ENCODE data around the gene SLC7A7.

SLC7A7 gene

DNA sequence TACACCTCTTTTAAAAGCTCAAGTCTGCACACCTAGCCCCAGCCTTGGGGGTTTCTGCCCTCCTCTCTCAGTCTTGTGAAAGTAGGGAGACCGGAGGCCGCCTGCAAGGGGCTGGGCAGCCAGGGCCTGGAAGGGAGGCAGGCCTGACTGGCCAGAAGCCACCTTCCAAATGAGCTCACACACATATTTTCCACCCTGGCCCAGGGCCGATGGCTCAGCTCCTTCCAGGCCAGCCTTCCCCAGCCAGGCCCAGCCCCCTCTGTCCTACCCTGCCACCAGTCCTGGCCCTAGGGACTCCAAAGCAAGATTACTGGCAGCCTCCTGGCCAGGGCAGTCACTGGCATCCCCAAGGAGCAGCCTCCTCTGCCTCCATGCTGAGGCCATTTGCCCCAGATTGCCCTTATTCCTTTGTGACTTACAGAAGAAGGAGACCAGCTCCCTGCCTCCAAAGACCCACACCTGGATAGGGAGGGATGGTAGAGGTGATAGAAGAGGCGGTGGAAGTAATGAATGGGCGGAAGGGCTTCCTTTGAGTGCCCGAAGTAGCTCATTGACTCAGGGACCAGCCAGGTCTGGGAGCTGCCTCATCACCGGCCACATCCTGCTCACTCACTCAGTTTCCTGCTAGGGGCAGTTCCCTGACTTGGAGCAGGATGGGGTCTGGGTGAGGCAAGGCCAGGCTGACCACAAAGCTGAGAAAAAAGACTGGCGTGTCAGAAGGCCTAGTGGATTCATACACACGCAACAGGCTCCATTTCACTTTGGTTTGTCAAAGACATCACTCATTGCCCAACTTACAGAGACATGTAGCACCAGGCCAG, 35.9 kb upstream of the SLC7A7 start:
- peaks cover 25% of the 10 kb centered on the region for H3K4me1 ChIP-seq (ENCODE audit: control insufficient read depth, insufficient read depth, low read length)
- no peak overlapping the region for H3K4me3 ChIP-seq (ENCODE audit: low read depth, low read length)
- H3K9me3 ChIP-seq (ENCODE audit: control insufficient read depth, insufficient read depth, low read length): no peaks in the 10 kb centered on the region
- H3K36me3 ChIP-seq (ENCODE audit: control insufficient read depth, insufficient read depth, low read length): peaks cover 8% of the 10 kb centered on the region
- H3K9ac ChIP-seq (ENCODE audit: low read depth, low read length): no peak overlapping the region
- no peak overlapping the region for H3K27ac ChIP-seq (ENCODE audit: low read depth, low read length)
- no peaks in the 10 kb centered on the region for H3K27me3 ChIP-seq (ENCODE audit: control insufficient read depth, insufficient read depth, low read length)

DNA sequence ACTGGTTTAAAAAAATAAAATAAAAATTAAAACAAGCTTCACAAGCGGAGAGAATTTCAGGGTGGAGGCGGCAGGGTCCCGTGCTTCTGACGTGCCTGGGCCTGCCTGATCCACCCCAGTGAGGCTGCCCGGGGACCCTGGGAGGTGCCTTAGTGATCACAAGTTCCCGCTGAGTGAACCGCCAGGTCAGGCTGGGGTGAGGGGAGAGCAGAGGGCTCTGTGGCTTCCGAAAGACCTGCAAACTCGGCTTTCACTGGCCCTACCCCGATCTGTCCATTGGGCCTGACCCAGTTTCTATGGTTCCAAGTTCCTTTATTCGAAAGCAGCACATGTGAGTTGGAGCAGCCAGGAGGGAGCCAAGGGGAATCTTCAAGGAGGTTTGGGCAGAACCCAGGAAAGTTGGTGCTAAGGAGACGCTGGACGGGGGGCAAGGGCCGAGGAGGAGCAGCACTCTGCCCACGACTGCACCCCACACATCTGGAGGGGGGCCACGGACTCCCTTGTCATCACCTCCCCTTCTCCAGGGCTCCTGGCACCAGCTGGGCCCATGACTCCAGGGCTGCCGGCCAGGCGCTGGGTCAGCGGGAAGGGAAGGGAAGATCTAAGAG, 34.1 kb upstream of the SLC7A7 start:
- Histone ChIP-seq H3K27ac (ENCODE audit: low read depth, low read length) (no peak overlapping the region), H3K4me1 (ENCODE audit: control insufficient read depth, insufficient read depth, low read length) (peaks cover 25% of the 10 kb centered on the region), H3K36me3 (ENCODE audit: control insufficient read depth, insufficient read depth, low read length) (peaks cover 26% of the 10 kb centered on the region), H3K9me3 (ENCODE audit: control insufficient read depth, insufficient read depth, low read length) (no peaks in the 10 kb centered on the region), H3K27me3 (ENCODE audit: control insufficient read depth, insufficient read depth, low read length) (no peaks in the 10 kb centered on the region), H3K9ac (ENCODE audit: low read depth, low read length) (peak overlapping the region; percentile 31; the same call in 1 of the 2 replicates), H3K4me3 (ENCODE audit: low read depth, low read length) (no peak overlapping the region)

DNA sequence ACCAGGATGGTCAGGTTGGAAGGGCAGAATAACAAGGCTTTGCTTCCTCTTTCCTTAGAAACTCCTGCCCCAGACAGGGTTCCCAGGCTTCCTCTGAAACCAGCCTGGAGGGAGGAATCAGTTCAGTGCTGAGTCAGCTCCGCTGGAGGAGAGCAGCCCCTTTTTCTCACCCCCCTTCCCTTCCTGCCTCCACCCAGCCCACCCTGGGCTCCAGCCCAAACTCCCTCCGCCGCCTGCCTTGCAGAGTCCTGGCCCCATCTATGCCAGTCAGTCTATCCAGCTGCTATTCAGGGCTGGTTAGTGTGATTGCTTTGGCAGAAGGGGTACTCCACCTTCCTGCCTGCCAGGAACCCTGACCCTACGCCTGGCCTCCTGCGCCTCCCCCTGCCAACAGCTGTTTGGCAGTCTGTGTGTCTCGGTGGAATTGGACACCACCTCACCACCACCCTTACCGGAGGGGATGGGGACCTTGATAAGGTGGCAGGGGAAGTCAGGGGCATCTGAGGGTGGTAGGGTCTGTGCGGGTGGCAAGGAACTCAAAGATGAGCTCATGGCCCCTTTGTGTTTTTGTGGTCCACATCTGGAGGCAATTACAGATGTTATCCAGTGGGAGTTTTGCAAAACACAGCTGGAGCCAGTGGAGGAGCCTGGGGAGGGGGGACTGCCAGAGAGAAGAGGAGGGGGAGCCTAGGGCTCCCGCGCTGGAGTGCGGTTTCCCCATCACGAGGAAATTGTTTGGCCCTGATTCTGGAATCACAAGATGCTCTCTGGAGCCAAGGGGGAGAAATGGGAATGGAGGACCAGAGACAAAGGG, 33.3 kb upstream of the SLC7A7 start:
- Histone ChIP-seq H3K27ac (ENCODE audit: low read depth, low read length) (peak overlapping the region; percentile 64), H3K36me3 (ENCODE audit: control insufficient read depth, insufficient read depth, low read length) (peaks cover 32% of the 10 kb centered on the region), H3K4me1 (ENCODE audit: control insufficient read depth, insufficient read depth, low read length) (peaks cover 25% of the 10 kb centered on the region), H3K4me3 (ENCODE audit: low read depth, low read length) (no peak overlapping the region), H3K27me3 (ENCODE audit: control insufficient read depth, insufficient read depth, low read length) (no peaks in the 10 kb centered on the region), H3K9me3 (ENCODE audit: control insufficient read depth, insufficient read depth, low read length) (no peaks in the 10 kb centered on the region), H3K9ac (ENCODE audit: low read depth, low read length) (no peak overlapping the region)

DNA sequence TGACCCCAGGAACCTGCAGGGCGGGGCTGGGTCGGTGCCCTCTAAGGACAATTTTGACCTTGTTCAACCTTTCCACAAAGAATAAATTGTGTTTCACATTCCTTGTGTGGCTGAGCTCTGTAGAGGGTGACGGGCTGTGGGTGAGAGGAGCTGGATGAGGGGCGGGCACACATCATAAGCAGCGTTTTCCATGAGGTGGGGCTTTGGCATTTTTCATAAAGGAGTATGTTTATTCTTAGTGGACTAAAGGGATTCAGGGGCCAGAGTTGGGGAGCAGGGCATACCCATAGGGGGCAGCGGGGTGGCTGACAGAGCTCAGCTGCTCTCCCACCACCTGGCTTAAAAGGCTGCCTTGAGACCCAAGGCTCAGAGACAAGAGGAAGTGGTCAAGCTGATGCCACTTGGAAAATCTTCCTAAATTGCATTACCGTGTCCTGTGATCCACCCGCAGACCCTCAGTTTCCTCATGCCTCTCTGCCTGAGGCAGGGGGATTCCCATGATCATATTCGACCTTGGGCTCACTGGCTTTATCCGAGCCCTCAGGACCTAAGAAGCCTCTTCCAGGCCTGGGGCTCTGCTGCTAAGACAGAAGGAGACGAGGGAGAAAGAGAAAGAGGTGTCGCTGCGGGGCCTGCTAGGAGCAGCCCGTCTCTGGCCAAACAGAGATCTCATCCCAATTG, 32.6 kb upstream of the SLC7A7 start:
- H3K4me1 ChIP-seq (ENCODE audit: control insufficient read depth, insufficient read depth, low read length): peaks cover 23% of the 10 kb centered on the region

DNA sequence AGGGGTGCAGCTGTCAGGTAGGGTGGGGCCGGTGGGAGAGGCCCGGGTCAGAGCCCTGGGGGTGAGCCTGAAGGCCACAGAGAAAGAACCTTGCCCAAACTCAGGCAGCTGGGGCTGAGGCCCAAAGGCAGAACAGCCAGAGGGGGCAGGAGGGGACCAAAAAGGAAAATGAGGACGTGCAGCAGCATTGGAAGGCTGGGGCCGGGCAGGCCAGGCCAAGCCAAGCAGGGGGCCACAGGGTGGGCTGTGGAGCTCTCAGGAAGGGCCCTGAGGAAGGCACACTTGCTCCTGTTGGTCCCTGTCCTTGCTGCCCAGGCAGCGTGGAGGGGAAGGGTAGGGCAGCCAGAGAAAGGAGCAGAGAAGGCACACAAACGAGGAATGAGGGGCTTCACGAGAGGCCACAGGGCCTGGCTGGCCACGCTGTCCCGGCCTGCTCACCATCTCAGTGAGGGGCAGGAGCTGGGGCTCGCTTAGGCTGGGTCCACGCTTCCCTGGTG, 31.6 kb upstream of the SLC7A7 start:
- H3K4me1 ChIP-seq (ENCODE audit: control insufficient read depth, insufficient read depth, low read length): peaks cover 19% of the 10 kb centered on the region
- no peaks in the 10 kb centered on the region for H3K9me3 ChIP-seq (ENCODE audit: control insufficient read depth, insufficient read depth, low read length)

More for the DNA sequence above, 32.6 kb upstream of the SLC7A7 start:
- no peak overlapping the region for H3K4me3 ChIP-seq (ENCODE audit: low read depth, low read length)
- peaks cover 39% of the 10 kb centered on the region for H3K36me3 ChIP-seq (ENCODE audit: control insufficient read depth, insufficient read depth, low read length)
- no peaks in the 10 kb centered on the region for H3K27me3 ChIP-seq (ENCODE audit: control insufficient read depth, insufficient read depth, low read length)
- H3K9ac ChIP-seq (ENCODE audit: low read depth, low read length): no peak overlapping the region
- no peaks in the 10 kb centered on the region for H3K9me3 ChIP-seq (ENCODE audit: control insufficient read depth, insufficient read depth, low read length)
- H3K27ac ChIP-seq (ENCODE audit: low read depth, low read length): peak overlapping the region; percentile 64

DNA sequence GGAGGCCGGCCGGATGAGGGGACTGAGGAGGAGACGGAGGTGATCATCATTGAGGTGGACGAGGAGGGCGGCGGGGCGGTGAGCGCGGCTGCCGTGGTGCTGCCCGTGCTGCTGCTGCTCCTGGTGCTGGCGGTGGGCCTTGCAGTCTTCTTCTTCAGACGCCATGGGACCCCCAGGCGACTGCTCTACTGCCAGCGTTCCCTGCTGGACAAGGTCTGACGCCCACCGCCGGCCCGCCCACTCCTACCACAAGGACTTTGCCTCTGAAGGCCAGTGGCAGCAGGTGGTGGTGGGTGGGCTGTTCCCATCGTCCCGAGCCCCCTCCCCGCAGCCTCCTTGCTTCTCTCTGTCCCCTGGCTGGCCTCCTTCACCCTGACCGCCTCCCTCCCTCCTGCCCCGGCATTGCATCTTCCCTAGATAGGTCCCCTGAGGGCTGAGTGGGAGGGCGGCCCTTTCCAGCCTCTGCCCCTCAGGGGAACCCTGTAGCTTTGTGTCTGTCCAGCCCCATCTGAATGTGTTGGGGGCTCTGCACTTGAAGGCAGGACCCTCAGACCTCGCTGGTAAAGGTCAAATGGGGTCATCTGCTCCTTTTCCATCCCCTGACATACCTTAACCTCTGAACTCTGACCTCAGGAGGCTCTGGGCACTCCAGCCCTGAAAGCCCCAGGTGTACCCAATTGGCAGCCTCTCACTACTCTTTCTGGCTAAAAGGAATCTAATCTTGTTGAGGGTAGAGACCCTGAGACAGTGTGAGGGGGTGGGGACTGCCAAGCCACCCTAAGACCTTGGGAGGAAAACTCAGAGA, 30.8 kb upstream of the SLC7A7 start:
- H3K36me3 ChIP-seq (ENCODE audit: control insufficient read depth, insufficient read depth, low read length): peaks cover 56% of the 10 kb centered on the region
- H3K9me3 ChIP-seq (ENCODE audit: control insufficient read depth, insufficient read depth, low read length): no peaks in the 10 kb centered on the region
- no peak overlapping the region for H3K9ac ChIP-seq (ENCODE audit: low read depth, low read length)
- H3K4me3 ChIP-seq (ENCODE audit: low read depth, low read length): no peak overlapping the region
- H3K27ac ChIP-seq (ENCODE audit: low read depth, low read length): no peak overlapping the region
- peaks cover 19% of the 10 kb centered on the region for H3K4me1 ChIP-seq (ENCODE audit: control insufficient read depth, insufficient read depth, low read length)
- no peaks in the 10 kb centered on the region for H3K27me3 ChIP-seq (ENCODE audit: control insufficient read depth, insufficient read depth, low read length)

More for the DNA sequence above, 31.6 kb upstream of the SLC7A7 start:
- Histone ChIP-seq H3K36me3 (ENCODE audit: control insufficient read depth, insufficient read depth, low read length) (peaks cover 48% of the 10 kb centered on the region), H3K9ac (ENCODE audit: low read depth, low read length) (no peak overlapping the region), H3K27ac (ENCODE audit: low read depth, low read length) (no peak overlapping the region), H3K27me3 (ENCODE audit: control insufficient read depth, insufficient read depth, low read length) (no peaks in the 10 kb centered on the region), H3K4me3 (ENCODE audit: low read depth, low read length) (no peak overlapping the region)

DNA sequence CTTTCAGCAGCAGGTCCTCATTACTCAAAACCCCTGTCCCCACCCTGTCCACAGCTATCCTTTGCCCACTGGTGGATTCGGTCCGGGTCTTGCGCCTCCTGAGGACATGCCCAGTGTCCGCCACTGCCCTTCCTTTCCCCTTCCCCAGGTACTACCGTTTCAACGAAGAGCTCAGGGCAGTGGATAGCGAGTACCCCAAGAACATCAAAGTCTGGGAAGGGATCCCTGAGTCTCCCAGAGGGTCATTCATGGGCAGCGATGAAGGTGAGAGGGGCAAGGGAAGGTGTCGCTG, 29.8 kb upstream of the SLC7A7 start:
- Histone ChIP-seq H3K36me3 (ENCODE audit: control insufficient read depth, insufficient read depth, low read length) (peaks cover 58% of the 10 kb centered on the region), H3K27me3 (ENCODE audit: control insufficient read depth, insufficient read depth, low read length) (no peaks in the 10 kb centered on the region), H3K4me1 (ENCODE audit: control insufficient read depth, insufficient read depth, low read length) (peaks cover 19% of the 10 kb centered on the region), H3K27ac (ENCODE audit: low read depth, low read length) (no peak overlapping the region), H3K9ac (ENCODE audit: low read depth, low read length) (no peak overlapping the region), H3K9me3 (ENCODE audit: control insufficient read depth, insufficient read depth, low read length) (no peaks in the 10 kb centered on the region), H3K4me3 (ENCODE audit: low read depth, low read length) (no peak overlapping the region)

DNA sequence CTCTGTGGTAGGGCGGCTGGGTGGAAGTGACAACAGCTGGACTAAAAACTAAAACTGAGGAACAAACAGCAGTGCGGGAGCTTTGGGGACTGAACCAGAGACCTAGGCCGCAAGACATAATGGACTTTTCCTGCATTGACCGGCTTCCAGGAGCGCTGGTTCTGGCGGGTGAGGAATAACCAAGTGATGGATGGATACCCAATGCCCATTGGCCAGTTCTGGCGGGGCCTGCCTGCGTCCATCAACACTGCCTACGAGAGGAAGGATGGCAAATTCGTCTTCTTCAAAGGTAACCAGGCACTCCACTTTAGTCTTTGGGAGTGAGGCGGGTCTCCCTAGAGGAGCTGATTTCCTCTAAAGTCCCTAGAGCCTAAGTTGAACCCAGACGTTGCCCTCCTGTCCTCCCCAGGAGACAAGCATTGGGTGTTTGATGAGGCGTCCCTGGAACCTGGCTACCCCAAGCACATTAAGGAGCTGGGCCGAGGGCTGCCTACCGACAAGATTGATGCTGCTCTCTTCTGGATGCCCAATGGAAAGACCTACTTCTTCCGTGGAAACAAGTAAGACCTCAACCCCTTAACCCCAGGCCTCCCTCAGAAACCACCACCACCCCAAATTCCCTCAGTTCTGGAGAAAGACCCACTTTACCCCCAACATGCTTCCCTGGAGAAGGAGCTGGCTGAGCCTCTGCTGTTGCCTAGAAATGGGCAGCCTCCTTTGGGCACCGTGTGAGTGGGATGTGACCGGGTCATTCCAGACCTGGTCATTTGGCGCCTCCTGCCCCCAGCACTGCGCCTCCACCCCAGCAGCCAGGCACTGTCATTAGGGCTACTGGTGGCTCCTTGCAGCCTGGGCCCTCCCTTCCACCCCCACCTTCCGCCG, 29.2 kb upstream of the SLC7A7 start:
- no peaks in the 10 kb centered on the region for H3K9me3 ChIP-seq (ENCODE audit: control insufficient read depth, insufficient read depth, low read length)
- H3K4me3 ChIP-seq (ENCODE audit: low read depth, low read length): no peak overlapping the region
- H3K27me3 ChIP-seq (ENCODE audit: control insufficient read depth, insufficient read depth, low read length): no peaks in the 10 kb centered on the region
- H3K36me3 ChIP-seq (ENCODE audit: control insufficient read depth, insufficient read depth, low read length): peaks cover 58% of the 10 kb centered on the region
- no peak overlapping the region for H3K27ac ChIP-seq (ENCODE audit: low read depth, low read length)
- H3K9ac ChIP-seq (ENCODE audit: low read depth, low read length): no peak overlapping the region
- peaks cover 18% of the 10 kb centered on the region for H3K4me1 ChIP-seq (ENCODE audit: control insufficient read depth, insufficient read depth, low read length)

DNA sequence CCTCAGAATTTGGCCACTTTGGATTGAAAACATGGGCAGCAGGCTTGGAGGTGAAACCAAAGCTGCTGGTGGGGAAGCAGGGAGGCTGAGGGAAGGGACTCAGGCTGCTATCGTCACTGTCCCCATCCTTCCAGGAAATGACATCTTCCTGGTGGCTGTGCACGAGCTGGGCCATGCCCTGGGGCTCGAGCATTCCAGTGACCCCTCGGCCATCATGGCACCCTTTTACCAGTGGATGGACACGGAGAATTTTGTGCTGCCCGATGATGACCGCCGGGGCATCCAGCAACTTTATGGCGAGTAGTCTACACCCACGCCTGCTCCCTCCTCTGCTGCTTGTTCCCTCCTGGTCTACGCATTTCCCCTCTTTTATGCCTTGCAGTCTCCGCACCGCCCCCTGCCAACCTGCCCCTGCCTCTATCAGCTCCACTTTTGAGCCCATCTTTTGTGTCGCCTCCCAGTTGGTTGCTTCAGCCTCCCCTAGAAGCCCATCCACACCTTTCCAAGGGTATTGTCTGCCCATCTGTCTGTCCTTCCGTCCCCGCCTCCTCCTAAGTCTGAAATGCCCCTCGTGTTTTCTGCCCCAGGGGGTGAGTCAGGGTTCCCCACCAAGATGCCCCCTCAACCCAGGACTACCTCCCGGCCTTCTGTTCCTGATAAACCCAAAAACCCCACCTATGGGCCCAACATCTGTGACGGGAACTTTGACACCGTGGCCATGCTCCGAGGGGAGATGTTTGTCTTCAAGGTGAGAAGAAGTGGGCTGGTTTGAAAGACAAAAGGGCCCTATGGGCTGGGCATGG, 28.1 kb upstream of the SLC7A7 start:
- Histone ChIP-seq H3K36me3 (ENCODE audit: control insufficient read depth, insufficient read depth, low read length) (peaks cover 58% of the 10 kb centered on the region), H3K9ac (ENCODE audit: low read depth, low read length) (no peak overlapping the region), H3K27ac (ENCODE audit: low read depth, low read length) (no peak overlapping the region), H3K9me3 (ENCODE audit: control insufficient read depth, insufficient read depth, low read length) (no peaks in the 10 kb centered on the region), H3K4me3 (ENCODE audit: low read depth, low read length) (no peak overlapping the region), H3K4me1 (ENCODE audit: control insufficient read depth, insufficient read depth, low read length) (peaks cover 19% of the 10 kb centered on the region), H3K27me3 (ENCODE audit: control insufficient read depth, insufficient read depth, low read length) (no peaks in the 10 kb centered on the region)
